Retina (tissue), 1 donor: Measurements from ENCODE around the gene ASTN2.
"Not testable (repeated sequence)": the region's sequence is repeated elsewhere in the genome, so short reads cannot be mapped to it uniquely, and the experiment has no call there.

Source experiments
- DNase-seq: peaks from one replicate; pipeline ENCODE4 v3.0.0-alpha.2; 2016

ASTN2 gene

DNA sequence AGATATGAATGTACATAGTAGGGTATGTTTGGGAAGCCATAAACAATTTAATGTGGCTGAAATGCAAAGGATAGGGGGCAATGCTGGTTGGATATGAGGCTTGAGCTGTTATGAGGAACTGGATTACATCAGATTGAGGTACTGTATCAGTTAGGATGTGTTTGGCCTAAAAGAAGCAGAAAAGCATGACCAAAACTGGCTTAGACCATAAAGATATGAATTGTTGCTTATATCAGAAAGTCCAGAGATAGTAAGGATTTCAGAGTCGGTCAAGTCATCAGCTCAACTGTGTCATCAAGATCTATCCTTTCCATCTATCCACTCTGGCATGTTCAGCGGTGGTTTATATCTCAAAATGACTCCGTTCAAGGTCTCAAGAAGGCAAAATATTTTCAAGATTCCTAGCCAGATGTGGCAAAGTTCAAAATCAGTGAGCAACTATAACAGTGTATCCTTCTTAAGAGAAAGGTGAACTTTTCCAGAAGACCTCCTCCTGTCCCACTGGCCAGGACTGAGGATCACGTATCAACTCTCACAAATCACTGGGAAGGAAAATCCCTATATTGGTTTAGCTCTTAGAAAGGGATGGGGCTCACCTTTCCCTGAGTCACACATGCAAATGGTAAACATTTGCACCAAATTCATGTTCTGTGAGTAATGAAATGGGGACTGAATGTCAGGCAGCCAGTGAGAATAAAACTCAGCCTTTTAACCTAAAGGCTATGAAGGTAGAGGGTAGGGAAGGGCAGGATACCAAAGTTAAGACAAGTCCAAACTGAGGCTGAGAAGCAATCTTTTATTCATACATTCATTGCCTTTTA lies 469.9 kb downstream of the ASTN2 start:
- no peak for DNase-seq

DNA sequence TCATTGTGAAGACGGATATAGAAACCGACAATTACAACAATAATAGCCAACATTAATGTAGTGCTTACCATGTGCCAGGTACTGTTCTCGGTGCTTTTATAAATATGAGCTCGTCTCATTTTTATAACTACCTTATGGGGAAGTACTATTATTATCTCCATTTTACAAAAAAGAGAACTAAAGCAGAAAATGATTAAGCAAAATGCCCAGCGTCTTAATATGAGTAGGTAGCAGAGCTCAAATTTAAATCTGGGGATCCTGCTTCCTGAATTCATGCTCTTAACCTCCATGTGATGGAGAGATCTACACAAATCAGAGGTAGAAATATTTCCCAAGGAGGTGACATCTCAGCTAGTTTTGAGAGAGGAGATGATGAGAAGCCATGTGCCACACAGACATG lies 470.9 kb downstream of the ASTN2 start:
- DNase-seq = no peak

DNA sequence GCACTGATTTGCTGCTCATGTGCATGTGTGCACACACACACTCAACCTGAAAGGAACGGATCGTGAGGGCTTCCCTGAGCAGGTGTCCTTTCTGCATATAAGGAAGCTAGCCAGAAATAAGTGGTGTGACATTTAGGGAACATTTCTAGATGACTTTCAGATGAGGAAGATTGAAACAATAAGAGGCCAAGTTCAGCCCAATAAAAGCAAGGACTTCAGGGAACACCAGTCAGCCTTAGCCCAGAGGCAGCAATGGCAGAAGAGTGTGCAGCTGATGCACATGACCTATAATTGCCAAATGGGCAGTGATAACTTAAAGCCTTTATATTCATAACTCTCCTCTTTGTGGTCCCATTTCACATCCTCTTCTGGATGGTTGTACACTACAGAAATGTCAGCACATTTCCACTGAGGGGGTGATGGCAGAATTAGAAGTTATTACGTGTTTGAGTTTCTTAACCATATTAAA lies 472.2 kb downstream of the ASTN2 start:
- DNase-seq = no peak

DNA sequence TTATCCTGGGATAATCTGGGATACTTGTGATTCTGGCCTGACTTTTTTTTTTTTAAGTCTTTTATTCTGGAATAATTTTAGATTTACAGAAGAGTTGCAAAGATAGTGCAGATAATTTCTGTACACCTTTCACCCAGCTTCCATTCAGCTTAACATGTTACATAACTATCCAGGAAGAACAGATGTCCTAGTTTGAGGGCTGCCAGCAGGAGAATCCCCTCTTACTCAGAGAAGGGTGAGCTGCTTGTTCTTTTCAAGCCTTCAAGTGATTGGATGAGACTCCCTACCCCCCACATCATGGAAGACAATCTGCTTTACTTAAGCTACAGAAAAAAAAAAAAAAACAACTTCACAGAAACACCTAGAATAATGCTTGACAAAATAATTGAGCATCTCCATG lies 473.6 kb downstream of the ASTN2 start:
- no peak for DNase-seq

DNA sequence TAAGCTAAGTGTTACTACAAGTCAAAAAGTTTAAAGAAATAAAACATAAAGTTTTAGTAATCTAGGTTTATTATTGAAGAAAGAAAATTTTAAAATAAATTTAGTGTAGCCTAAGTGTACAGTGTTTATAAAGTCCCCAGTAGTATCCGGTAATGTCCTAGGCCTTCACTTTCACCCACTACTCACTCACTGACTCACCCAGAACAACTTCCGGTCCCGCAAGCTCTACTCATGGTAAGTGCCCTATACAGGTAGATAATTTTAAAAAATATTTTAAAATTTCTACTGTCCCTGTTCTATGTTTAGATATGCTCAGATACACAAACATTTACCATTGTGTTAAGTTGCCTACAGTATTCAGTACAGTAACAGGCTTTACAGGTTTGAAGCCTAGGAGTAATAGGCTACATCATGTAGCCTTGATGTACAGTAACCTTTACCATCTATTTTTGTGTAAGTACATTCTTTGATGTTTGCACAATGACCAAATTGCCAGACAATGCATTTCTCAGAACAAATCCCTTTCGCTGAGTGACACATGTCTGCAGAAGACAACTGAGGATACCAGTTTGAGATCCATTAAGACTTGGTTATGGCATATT lies 474.1 kb downstream of the ASTN2 start:
- no peak for DNase-seq

DNA sequence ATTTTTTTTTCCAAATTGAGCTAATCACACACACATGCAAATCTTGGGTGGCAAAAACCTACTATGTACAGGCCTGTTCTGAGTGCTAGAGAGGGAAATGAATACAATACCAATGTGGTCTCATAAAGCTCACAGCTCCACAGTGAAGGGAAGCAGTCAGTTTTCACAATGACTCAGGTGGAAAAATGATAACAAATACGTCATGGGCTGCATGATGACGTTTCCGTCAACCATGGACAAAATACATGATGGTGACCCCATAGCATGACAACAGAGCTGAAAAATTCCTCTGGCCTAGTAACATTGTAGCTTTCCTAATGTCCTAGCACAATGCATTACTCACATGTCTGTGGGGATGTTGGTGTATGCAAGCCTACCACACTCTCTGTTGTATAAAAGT lies 475.2 kb downstream of the ASTN2 start:
- no peak for DNase-seq

DNA sequence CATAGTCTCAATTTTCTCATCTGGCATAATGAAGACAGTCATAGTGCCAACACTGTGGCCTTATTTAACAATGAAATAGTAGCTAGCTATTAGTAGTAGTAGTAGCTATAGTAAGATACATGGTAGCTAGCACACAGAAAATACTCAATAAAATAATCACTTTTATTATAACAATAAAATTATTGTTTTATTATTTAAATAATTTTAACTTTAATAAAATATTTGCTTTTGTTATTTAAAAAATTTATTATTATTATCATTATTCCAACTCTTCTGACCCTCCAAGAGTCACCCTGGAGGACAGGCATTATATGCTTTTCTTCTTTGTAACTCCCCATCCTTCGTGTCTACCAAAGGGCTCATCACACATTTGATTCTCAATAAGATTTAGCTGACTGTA lies 475.7 kb downstream of the ASTN2 start:
- DNase-seq = no peak

DNA sequence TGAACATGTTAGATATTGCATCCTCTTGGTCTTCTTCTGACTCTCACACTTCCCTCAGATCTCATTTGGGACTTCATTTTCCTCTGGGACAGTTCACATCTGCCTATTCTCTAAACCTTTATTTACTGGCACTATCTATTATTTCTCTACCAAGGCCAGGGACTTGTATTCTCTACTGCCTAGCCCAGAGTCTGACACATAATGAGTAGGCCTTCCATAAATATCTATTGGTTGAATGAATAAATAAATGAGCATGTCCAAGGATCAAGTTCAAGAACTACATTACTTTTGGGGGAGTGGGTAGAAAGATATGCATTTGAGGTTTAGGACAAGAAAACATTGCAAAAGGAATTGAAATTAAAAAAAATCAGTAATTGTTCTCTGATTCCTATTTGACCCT lies 477.5 kb downstream of the ASTN2 start:
- no peak for DNase-seq

DNA sequence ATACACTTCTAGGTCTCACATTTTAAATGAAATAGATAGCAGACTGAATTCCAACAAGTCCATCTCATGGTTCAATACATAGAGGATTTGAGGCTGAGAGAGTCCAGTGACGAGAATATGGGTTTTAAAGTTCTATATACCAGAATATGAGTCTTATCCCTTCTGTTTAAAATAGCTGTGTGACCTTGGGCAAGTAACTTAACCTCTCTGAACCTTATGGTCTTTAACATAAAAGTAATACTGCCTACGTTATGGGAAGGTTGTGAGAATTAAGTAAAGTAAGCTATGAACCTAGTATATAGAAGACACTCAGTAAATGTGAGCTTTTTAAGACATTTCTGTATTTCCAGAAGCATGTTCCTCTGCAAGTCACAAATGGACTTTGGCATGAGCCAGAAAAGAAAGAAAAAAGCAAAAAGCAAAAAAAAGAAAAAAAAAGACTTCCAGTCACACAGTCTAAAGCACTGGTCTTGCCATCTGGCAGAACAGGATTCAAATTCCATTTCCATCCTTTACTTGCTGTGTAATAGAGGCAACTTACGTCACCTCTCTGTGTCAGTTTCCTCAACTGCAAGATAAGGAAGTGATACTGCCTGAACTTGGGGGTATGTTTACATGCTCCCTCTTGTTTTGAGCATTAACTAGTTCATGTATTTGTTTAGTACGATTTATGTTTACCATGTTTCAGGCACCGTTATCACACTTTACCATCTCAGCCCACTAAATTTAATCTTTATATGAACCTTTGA lies 479.5 kb downstream of the ASTN2 start:
- DNase-seq = no peak

DNA sequence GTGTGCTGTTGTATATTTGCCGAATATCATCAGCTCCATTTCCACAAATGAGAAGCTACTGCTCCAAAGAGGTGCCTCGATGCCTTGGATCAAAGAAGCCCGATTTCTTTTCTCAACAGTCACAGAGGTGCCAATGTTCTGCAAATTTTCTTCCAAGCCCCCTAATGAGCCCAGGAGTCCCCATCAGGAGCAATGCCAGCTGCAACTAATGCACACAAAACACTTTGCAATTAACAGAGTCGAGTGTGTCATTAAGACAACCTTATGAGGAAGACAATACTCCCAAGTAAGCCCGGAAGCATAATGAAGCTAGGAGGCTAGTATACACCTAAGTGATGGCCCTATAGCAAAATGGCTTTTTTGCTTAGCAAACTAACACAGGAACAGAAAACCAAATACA lies 480.7 kb downstream of the ASTN2 start:
- DNase-seq = no peak

DNA sequence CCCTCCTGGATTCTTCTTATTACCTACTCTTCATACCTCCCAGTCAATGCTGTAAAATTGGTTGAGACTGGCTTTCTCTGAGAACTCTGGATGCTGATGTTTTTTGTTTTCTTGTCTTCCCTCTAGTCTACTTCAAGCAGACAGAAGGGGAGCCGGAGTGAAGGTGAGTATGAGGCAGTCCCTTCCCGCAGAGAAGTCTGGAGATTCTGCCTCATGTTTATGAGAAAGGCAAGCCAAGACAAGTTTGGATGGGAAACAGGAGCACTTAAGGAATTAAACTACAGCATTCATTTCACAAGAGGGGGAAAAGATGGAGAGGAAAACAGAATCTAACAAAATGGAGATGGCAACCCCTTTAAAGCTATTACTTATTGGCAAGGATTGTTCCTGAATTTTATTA lies 481.6 kb downstream of the ASTN2 start:
- no peak for DNase-seq

DNA sequence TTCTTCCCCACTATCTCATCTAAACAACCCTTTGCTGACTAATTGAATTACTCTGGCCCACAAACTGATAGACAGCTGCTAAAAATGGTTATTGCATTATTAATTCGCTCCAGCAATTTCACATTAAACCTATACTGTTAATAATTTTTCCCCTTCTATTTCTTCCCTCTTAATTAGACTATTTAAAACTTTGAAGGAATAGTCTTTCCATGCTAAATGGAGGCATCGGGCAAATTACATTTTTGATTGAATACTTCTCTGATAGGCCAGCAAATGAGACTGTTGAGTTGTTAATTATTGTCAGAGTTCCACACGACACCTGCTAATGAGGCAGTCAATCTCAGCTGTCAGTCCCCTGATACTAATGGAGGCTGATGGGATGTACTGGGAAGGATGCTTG lies 485.2 kb downstream of the ASTN2 start:
- DNase-seq = no peak

DNA sequence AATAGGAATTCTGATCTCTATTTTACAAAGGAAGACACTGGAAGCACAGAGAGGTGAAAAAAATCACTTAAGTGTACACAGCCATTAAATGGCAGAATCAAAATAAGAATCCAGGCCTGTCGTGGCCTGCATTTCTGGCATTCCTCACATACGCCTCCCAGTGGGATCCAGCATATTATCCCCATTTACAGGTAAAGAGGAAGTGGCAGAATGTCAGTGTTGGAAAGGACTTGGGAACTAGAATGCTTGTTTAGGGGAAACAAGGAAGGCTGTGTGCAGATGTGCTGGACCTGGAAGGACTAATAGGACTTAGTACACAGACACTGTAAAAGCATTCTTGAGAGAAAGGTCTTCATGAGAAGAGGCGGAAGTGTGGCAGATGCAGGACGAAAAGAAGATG lies 486.0 kb downstream of the ASTN2 start:
- DNase-seq = no peak

DNA sequence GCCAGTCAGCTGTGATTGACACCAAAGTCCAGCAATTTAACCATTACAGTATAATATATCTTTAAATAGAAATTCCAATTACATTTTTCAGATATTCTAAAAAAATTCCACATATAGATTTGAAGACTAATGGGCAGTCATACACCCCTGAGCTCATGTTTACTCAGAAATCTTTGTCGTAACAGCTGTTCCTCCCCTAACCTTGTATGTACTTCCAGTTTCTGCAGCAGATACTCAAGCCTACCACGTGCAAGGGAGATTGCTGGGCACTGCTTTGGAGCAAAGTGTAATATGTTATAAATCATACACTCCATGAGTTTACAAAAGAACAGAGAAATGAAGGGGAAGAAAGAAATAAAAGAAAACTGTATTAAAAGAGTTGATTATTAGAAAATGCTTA lies 486.6 kb downstream of the ASTN2 start:
- no peak for DNase-seq

DNA sequence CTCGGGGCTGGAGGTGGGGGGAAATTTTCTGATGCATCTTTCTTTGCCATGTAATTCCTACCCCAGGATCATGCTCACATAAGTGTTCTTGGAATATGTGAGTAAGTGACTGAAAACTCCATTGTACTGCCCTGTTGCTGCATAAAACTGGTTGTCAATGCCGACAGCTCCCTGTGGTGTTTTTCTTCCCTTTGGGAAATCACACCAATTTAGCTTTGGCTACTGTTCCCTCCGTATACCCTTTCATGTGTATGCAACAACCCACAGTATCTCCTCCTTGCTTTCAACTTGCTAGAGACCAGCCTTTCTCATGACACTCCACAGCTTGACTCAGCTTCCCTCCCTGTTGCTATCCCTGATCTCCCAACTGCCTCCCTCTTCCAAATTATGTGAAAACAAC lies 487.1 kb downstream of the ASTN2 start:
- no peak for DNase-seq

DNA sequence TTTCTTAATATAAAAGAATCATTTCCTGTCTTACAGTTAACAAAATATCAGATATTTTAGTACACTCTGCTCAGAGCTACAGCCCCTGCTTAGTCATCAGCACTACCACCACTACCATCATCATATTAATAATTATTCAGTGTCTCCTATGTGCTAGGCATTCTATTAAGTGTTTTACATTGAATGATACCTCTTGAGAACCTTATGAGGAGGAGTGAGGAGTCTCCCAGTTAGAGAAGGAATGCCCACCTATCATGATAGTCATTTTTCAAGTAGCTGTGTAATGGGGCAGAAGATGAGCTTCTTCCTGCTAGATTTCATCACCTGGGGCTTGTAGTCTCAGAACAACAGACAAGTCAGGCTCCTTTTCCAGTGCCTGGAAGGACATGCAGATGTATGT lies 489.7 kb downstream of the ASTN2 start:
- no peak for DNase-seq

DNA sequence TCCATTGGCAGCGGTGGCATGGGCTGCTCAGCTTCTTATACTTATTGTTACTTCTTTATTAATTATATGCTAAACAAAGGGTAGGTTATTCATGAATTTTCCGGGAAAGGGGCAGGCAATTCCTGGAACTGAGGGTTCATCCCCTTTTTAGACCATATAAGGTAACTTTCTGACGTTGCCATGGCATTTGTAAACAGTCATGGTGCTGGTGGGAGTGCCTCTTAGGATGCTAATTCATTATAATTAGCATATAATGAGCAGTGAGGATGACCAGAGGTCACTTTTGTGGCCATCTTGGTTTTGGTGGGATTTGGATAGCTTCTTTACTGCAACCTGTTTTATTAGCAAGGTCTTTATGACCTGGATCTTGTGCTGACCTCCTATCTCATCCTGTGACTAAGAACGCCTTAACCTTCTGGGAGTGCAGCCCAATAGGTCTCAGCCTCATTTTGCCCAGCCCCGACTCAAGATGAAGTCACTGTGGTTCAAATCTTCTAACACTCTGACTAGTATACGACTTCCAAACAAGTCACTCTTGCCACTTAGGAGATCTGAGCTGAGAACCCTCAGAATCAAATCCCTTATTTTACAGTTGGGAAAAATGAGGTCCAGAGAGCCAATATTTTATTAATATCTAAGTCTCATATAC lies 490.3 kb downstream of the ASTN2 start:
- no peak for DNase-seq

DNA sequence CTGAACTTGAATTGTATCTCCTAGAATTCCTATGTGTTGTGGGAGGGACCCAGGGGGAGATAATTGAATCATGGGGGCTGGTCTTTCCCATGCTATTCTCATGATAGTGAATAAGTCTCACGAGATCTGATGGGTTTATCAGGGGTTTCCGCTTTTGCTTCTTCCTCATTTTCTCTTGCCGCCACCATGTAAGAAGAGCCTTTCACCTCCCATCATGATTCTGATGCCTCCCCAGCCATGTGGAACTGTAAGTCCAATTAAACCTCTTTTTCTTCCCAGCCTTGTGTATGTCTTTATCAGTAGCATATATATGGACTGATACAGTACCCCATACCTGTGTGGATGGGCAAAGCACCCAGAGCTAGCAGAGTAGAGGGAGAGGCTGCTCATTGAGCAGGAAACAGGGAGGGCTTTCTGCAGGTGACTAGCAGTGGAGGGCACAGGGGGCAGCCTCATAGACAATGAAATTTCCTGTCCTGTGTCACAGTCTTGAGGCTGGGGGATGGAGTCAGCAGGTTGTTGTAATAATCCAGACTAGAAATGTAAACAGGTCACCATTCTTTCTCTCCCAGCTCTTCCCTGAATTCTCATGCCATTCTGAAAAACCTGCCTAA lies 496.9 kb downstream of the ASTN2 start:
- DNase-seq = not testable (repeated sequence)

DNA sequence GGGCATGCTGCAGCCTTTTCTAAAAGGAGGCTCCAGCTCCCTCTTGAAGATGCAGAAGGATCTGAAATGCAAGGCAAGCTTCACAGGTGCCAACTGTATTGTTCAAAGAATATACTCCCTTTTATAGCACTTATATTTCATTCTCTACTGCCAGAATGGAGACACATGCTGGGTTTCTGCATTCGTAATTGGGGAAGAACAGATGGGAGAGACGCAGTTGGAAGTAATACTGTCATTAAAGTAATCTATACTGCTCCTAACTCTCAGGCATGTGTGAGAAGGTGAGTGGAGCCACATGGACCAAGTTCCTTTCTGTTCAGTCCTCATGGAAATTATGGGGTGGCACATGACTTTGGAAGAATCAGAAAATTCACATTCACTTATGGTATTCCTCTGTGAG lies 501.3 kb downstream of the ASTN2 start:
- no peak for DNase-seq

DNA sequence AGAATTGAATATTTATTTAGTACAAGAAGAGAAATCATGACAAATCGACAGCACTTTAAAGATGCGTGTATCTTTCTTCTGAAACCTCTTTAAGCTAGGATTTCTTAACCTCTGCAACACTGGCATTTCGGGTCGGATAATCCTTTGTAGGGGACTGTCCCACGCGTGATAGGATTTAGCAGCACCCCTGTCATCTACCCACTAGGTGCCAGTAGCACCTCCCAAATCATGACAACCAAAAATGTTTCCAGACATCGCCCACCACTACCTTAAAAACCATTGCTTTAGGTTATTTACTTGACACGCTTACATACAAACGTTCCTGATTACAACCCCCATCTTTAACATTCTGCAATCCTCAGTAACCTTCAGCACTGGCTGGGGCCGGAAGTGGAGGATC lies 504.7 kb downstream of the ASTN2 start:
- no peak for DNase-seq

DNA sequence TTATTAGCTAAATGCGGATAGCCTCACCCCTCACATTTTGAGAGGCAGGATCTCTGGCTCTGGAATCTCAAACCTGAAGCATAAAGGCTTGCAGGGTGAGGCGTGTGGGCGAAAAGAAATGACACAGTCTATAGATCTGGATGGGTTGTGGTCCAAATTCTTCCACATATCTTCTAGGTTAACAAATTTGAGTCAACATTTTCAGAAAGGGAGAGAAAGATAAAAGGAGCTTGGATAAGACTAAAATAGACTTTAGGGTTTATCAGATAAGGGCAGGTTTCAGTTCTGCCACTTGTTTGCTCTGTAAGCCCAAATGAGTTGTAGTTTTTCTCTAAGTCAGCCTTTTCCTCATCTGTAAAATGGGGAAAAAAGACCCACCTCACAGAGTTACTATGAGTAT lies 506.9 kb downstream of the ASTN2 start:
- DNase-seq = no peak

DNA sequence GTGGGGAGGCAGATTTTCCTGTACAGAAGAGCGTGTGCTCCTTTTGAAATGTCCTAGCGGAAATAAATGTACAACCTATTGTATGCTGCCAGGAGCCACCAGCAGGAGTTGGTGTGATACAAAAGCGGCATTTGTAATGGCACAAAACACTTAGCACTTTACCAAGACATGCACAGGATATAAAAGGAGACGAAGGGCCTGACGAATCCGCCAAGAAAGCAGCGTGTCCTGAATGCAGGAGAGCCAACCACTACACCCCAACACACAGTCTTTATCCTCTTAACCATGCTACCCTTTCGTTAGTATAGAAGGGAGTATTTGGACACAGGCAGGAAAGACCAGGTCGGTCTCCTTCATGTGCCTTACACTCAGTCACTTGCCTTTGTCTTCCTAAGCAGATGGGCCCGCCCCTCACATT lies 509.7 kb downstream of the ASTN2 start:
- DNase-seq = no peak

DNA sequence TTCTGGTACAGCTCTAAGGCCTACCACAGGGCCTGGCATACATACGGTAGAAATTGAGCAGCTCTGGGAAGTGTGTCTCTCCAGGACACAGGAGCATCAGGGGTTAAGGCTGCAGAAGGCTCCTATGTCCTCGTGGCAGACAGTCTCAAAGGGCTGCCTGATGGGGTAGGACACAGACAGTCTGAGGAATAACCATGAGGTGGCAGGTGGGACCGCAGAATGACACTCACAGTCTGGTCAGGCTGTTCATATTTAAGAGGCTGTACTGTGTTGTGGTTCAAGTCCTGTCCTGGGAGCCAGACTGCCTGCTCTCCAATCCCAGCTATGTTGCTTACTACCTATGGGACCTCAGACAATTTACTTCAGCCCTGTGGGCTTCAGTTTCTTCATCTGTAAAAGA lies 510.7 kb downstream of the ASTN2 start:
- no peak for DNase-seq
